HG02588 (cell line): ENCODE results near the gene S100A6.

Experiments
- ATAC-seq: cut with Tn5 transposase; IDR thresholded peaks from one replicate; pipeline ENCODE4 v1.9.1; 2021; ENCODE audit warnings: mild to moderate bottlenecking, moderate library complexity; ENCODE audit not compliant: unreplicated experiment

S100A6 gene

DNA sequence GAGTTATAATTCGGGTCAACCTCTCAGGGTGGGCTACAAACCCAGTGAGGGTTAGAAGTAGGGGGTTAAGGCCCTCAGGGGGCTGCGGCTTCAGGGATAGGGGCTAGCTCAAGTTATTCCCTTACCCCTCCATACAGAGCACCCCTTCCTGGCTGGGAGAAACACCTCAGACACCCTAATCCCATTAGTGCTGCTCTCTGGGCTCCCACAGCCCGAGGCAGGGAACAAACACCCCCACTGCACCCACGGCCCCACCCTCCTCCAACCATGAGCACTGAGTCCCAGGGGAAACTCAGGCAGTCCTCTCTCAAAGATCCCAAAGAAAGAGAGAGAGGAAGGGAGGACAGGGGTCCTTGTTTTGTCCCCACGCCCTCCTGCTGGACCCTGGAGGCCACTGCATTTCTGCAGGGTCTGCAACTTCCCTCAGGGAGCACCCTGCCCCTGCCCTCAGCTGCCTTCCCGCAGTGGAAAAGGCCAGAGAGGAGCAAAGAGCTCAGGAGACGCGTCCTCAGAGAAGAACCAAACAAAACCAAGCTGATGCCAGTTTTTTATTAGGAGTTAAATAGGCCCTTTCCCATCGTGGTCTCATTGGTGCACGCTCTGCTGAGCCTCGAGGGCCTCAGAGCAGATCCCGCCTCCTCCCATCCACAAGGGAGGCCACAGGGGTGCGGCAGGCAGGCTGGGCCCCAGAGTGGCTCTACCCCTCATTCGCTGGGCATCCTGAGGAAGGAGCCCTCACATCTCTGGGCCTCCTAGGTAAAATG is 11.2 kb upstream of the S100A6 start:
- ATAC-seq = no peak

DNA sequence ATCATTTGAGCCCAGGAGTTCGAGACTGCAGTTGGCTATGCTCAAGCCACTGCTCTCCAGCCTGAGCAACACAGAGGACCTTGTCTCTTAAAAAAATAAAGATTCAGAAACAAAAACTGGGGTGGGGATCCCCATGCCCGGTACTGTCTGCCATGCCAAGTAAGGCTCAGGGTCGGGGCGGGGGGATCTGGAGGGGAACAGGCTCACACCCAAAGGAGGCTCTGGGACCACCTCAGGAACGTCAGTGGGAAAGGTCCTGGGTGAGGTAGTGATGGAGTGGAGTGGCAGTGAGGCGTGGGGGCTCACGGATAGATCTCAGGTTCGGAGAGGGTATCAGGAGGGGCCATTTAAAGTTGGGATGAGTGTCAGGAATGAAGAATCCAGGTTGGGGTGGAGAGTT is 10.6 kb upstream of the S100A6 start:
- no peak for ATAC-seq

DNA sequence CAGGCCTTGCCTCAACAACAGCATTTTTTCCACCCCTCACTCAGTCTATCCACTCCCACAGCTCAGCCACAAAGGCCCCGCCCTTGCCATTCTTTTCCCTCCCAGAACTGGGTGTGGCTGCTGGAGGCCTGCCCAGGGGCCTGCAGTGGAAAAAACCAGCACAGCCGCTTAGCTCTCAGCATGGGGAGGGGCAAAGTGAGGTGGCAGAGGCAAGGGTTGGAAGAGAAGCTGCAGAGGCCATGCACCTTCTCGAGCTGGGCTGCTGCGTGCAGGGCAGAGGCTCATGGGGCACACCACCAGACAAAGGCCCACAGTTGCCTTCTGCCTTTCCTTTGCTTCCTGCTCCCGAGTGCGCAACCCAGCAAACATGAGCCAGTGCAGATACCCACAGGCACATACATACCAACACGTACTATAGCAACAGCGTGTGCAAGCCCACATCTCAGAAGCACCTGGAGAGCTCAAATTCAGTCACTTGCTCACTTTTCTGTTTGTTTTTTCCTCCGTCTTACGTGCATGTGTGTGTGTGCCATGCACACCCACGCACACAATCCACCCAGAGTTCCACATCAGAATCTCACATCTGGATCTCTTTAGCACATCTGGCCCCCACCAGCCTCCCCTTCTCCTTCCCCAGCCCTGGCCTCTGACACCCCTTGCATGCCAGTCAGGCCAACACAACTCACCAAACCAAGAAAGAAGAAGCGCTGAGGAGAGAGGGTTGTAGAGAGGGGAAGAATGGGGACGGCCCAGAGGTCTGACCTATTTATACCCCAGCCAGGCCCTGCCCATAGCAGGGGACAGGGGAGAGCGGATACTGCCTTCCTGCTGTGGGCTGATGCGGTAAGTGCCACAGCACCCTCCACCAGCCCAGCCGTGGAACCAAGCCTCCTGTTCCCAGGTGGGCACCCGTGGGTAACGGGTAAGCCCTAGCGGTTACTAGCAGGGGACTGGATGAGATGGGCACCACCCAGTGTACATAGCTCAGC is 9.6 kb upstream of the S100A6 start, which contains the start of gene S100A4:
Gene S100A4 (minus strand): TSS at position 740 of the 989 bp plus-strand sequence. CDS start 1,012 bp downstream, outside the sequence.
- ATAC-seq = peak; percentile 46

DNA sequence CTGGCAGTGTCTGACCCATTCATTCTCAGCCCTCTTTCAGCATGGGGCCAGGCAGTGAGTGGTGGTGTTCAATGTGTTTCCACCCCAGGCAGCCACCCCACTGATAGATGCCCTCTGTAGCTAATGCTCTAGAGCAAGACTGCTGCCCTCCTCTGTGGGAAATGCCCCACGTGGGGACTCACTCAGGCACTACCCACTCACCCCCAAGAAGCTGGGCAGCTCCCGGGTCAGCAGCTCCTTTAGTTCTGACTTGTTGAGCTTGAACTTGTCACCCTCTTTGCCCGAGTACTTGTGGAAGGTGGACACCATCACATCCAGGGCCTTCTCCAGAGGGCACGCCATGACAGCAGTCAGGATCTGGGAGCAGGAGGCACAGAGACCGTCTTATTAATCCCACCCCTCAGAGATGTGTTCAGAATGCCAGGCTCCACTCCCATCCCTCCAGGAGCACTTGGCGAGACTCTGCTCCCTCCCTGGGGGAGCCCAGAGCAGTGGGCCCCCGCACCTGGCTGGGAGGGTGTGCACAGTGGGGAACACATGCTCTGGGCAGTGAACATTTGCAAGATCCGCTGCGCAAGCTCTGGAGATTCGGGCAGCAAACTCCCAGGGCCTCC is 8.8 kb upstream of the S100A6 start:
- ATAC-seq = no peak

DNA sequence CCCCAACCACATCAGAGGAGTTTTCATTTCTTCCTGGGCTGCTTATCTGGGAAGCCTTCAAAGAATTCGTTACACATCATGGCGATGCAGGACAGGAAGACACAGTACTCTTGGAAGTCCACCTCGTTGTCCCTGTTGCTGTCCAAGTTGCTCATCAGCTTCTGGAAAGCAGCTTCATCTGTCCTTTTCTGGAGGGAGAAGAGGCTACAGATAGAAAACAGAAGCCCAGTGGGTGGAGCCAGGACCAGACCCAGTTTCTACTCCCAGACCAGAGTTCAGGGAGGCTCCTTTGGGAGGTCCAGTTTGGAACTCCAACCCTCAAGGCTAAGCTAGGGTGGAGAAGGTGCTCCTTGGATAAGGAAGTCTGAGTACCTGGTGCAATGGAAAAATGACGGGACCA is 7.9 kb upstream of the S100A6 start:
- ATAC-seq = no peak

DNA sequence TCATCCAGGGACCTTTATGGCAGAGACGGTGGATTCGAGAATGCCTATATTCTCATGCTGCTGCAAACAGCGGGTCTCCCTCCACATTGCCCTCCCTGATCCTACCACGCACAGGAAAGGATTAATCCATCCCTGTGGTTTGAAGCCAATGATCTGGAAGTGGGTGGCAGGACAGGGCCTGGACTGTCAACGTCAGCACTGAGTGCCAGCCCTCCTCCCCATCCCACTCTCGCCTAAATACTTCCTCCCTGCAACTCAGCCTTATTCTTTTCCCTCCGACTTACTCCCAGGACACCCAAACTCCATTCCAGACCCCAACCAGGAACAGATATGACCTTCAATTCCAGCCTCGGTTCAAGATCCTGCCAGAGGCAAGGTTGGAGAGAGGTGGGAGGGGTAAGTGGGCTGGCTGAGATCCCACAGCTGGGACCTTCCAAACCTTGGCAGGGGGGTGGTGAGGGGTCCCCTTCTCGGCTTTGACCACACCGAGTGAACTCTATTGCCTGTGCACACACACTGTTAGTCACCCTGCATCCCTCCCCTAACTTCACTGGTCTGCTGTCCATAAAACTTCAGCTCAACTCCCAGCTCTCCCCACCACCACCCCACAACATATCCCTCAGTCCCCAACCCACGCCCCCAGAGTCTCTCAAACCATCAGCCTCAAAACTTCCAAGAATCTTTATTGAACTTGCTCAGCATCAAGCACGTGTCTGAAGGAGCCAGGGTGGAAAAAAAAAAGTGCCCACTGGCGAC is 7.3 kb upstream of the S100A6 start:
- ATAC-seq = no peak

DNA sequence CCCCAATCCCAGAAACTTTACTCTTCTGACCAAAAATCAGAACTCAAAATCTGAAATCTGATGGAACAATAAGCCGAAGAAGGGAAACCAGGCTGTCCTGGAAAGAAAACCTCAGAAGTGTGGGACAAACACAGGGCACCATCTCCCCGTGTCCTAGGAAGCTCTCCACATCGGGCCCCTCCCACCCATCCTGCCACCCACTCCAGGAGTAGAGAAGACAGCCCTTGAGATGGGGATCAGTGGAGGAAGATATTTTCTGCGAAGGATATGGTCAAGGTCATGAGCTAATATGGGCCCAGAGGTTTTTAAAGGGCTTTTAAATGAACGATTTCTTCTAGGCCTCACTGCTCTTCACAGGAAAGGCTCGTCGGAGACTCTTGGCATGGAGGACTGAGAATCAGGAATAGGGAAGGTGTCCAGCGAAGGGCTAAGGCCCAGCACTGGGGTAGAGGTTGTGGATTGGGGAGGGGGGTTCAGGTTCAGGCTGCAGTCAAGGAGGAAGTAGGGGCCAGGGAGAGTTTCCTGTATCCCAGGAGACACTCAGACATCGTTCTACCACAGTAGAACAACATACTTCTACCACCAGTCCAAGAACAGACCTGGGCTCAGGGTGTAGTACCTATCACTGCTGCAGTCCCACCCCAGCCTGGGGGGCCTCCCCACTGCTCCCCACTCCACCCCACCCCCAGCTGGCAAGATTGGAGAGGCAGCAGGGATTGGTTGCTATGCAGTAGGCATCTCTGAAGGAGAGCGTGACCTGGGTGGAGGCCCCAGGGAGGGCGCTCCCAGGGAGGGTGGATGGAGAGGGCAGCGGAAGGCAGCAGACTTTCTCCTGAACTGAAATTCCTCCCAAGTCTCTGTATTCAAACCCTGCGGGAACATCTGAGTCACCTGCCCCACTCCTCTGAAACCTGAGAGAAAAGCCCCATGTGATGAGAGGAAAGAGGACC is 6.1 kb upstream of the S100A6 start:
- no peak for ATAC-seq

DNA sequence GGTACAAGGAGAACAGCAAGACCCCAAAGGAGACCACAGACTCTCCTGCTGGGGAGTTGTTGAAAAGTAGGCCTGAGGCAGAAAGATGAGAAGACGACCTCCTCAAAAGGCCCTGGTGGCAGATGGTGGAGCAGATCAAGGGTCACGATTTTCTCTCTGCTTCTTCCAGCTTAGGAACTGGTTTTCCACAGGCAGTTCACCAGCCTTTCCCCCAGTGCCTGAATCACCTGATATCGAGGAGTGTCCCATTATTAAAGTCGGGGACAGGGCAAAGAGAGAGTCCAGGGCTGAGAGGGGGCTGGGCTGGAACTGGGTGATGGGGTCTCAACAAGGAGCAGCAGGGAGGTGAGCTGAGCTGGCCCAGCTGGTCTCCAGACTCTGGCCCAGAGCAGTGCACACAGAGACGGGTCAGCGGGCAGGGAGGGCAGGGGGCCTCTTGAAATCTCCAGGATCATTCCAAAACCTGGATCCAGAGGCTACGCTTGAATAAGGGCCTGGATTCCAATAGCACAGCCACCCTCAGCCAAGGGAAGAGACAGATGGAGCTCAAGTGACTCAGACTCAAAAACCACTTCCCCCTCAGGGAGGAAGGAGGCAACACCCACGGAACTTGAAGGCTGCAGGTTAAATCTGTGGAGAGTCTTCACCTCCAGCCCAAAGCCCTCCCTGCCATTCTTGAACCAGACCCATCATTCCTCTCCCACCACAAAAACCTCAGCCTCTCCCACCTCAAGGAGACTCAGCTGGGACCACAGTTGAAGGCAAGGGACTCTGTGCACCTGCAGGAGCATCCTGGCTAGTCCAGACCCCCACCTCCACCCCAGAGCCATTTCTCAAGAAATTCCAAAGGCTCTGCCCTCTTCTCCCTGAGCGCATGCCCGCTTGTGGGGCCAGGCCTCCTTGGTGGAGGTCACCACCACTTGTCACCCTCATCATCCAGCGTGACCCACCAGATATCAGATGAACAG is 4.9 kb upstream of the S100A6 start, which contains the start of gene S100A5:
Gene S100A5 (minus strand): TSS at position 541 of the 968 bp plus-strand sequence. CDS start 743 bp downstream, outside the sequence.
- ATAC-seq = no peak

DNA sequence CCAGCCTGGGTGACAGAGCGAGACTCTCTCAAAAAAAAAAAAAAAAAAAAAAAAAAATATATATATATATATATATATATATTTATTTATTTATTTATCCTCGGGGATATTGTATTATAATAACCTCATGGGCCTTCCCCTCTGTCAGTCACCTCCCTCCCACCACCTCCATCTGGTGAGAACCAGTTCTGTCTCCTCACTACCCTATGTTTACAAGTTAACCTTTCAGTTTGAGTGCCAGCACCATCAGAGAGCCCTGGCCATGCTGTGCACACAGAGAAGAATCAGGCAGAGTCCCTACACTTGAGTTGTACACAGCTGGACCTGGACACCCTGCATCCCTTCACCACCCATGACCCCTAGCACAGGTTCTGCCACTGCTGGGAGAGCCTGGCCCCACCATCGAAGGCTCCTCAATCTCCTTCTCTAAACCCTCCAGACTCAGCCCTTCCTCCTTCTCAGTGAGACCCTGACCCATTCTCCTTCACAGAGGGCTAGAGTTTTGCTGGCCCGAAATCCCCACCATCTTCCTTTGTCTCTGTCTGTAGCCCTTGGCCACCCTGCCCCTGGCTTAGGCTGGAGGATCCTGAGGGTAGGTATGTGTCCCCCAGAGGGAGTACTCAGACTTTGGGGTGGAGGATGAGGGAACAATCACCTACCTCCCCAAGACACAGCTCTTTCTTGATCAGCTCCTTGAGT is 3.8 kb upstream of the S100A6 start:
- no peak for ATAC-seq

DNA sequence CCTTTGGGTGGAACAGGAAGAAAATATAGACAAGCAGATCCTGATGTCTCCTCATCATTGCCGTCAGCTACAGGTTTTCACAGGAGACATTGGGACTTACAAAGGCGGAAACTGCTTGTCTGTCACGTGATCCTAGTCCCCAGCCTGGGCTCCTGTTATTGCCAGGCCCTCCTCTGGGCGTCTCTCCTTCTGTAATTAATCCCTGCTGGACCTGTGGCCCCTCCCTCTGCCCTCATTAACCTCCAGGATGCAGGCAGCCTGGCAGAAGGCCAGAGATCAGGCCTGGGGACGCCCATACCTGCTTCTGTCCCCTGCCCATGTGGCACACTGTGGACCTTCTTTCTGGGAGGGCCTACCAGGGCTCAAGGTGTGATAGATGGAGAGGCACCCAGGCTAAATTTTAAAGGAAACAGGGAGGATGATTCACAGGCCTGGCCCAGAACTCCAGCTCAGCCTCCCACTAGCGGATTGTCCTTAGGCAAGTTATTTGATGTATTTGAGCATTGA is 2.6 kb upstream of the S100A6 start:
- ATAC-seq = no peak

DNA sequence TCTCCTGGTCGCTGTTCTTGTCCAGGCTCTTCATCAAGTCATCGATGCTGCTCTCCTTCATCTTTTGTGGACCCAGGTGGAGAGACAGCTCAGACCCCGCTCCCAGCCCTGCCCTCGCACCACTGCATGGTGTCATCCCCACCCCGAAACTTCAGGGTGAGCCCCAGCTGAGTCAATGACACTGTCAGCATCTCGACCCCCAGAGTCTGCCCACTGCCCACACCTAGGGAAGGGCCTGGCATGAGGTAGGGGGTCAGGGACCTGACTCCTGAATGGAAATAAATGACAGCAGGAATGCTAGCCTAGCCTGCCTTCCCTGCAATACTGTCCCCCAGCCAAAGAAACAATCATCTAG is 1.6 kb upstream of the S100A6 start:
- no peak for ATAC-seq

DNA sequence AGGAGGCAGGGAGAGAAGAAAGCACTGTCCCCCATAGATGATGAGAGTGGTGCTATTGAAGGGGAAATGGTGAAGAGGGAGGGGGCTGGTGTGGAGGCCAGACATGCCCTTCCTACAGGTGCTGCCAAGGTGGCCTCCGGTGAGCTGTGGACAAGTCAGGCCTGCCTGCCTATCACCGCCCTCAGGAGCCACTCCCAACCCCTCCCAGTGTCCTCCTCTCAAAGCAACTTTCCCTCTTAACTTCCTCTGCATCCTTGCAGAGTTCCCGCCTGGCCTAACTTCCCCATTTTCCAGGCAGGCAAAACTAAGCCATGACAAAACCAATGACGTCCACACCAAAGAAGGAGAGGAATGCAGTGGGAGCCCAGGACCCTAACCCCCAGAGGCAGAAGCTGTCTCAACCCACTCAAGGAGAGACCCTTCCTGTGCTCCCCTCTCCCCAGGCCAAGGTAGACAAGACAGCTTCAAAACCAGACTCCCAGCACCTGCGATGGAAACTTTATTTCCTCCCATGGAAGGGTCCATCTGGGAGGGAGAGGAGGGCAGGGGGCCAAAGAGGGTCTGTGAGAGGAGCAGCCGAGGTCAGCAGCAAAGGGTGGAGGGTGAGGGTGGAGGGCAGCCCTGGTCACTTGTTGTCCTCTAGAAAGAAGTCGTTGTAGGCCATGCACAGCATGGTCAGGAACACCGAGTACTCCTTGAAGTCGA is 1.0 kb upstream of the S100A6 start:
- no peak for ATAC-seq

DNA sequence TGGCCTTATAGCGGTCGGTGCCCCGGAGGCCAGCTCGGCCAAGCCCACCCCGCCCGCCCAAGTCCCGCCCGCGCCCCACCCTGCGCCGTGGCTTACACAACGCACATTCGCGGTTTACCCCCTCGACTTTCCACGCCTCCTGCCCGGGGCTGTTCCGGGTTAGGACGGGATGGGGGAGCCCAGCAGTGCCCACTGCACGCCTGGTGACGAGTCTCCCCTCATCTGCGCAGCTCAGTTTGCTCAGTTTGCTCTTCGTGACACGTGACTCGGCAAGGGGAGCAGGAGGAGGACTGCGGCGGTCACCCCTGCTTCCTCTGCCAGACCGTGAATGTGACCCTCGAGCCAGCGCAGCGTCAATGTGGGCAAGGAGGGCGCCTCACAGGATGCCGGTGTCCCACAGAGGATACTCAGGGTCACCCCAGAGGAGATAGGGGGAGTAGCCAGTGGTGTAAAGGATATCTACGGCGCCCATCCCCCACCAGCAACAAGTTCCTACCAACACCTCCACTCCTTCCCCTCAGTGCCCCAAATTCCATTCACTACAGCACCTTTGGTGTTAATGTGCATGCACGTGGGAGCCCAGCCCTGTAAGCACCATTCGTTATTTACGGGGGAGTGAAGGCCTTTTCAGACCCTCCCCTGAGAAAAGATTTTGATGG is 350 bp upstream of the S100A6 start:
- no peak for ATAC-seq

DNA sequence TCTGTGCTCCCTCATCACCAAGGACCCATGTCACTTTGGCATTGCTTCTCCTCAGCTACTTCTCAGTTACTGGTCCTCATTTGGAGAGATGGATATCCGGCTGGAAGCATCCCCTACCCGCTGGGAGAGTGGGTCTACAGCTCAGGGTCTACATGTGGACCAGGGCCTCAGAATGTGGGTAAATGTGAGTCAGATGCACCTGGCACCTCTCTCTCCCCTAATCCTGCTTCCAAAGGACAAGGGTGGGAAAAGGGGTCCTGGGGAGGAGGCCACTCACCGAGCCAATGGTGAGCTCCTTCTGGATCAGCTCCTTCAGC is 908 bp downstream of the S100A6 start:
- no peak for ATAC-seq

DNA sequence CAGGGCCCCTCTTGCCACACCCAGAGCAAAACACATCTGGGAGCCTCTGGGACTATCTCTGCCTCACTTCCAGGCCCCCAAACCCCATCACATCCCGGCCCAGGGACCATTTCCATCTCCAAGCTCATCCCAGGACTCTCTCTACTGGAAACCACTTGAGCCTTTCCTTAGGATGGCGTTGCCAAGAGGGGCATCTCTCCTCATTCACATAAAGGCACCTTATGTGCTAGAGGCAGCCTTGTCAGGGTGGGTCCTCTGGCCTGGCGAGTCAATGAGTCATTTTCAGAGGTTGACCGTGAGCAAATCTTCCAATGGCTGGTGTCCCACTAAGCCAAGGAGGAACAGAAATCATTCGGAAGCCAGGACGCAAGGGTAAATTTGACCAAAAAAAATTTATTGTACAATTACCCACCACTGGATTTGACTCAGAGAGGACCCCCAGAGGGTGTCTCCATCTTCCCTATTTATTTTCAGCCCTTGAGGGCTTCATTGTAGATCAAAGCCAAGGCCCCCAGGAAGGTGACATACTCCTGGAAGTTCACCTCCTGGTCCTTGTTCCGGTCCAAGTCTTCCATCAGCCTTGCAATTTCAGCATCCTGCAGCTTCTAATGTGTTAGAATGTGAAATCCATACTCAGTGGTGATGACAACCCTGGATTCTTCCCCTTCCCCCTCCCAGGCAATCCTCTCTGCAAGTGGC is 1.4 kb downstream of the S100A6 start:
- no peak for ATAC-seq

DNA sequence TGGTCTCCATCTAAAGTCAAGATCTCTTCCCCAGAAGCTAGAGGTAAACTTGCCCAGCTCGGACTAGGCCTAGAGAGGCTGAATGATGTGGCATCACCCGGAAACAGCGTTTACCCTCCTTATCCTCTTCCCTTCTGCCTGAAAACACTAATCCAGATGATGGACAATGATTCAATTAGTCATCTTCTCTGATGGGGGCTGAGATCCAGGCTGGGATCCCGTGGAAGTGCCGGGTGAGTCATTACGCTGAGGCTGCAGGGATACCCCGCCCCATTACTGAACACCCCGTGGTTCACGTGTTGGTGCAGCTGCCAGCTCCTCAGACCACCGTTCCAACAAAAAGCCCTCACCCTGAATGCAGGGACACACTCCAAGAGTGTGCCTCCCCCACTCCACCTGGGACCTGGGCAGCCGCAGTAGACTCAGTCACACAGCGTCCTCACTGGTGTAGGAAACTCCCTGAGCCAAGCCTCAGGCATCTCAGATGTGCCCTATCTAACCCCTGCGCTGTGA is 2.0 kb downstream of the S100A6 start:
- ATAC-seq = no peak
